K562 (cell line): ENCODE results near the gene MXRA7. TPM values are rescaled to one million over a fixed set of nuclear protein-coding genes. Genes with fewer than 3 reads are reported as not detected.
A peak's percentile ranks its signal among the peaks of the same experiment; 100 is the strongest.

Experiments
- BRF2 ChIP-seq: IDR thresholded peaks from 3 replicates; pipeline ENCODE4 v1.6.1; 2011; ENCODE audit warnings: borderline replicate concordance, mild to moderate bottlenecking; ENCODE audit not compliant: insufficient read length, insufficient read depth
- CBX8 ChIP-seq: fragments of 200-600 bp; sonication (generic); IDR thresholded peaks from 2 replicates; pipeline ENCODE4 v1.6.1; 2012; ENCODE audit warnings: borderline replicate concordance, mixed run types, low read depth, mild to moderate bottlenecking, moderate library complexity, mixed read lengths, low read length, control low read depth, inconsistent platforms; ENCODE audit not compliant: poor library complexity, severe bottlenecking; ENCODE audit errors: extremely low read depth
- CCAR2 ChIP-seq: fragments of 200-400 bp; formaldehyde crosslinking; IDR thresholded peaks from 2 replicates; pipeline ENCODE4 v1.6.1; 2017; ENCODE audit warnings: mild to moderate bottlenecking, low read depth, low read length
- DDX20 ChIP-seq: fragments of 450-650 bp; IDR thresholded peaks from 2 replicates; pipeline ENCODE4 v1.6.1; 2016; ENCODE audit warnings: missing genetic modification characterization, low read depth, mild to moderate bottlenecking, missing compliant biosample characterization, moderate library complexity
- DPF2 ChIP-seq: fragments of 450-650 bp; IDR thresholded peaks from 2 replicates; pipeline ENCODE4 v1.6.1; 2016
- GATA2 ChIP-seq: sonication (generic); formaldehyde crosslinking; IDR thresholded peaks from 2 replicates; pipeline ENCODE4 v1.4.0; 2020; ENCODE audit warnings: mild to moderate bottlenecking, missing genetic modification reagents
- GMEB1 ChIP-seq: fragments of 250-450 bp; sonication (Bioruptor Pico); IDR thresholded peaks from 2 replicates; pipeline ENCODE4 v1.4.0; 2020; ENCODE audit warnings: mild to moderate bottlenecking
- HBP1 ChIP-seq: fragments of 450-650 bp; formaldehyde crosslinking; IDR thresholded peaks from 2 replicates; pipeline ENCODE4 v1.4.0; 2022; ENCODE audit warnings: missing genetic modification characterization
- HDAC1 ChIP-seq, 2 experiments: fragments of 450-650 bp; IDR thresholded peaks; 2 replicates each; pipeline ENCODE4 v1.6.1; 2016 to 2017; ENCODE audit warnings: inconsistent platforms in 1 of 2, mild to moderate bottlenecking in 1 of 2, moderate library complexity in 1 of 2
- KAT8 ChIP-seq: fragments of 450-650 bp; IDR thresholded peaks from 2 replicates; pipeline ENCODE4 v1.6.1; 2016; ENCODE audit warnings: low read depth, mild to moderate bottlenecking
- MECOM ChIP-seq: fragments of 250-450 bp; sonication (Bioruptor Pico); IDR thresholded peaks from 2 replicates; pipeline ENCODE4 v1.8.0; 2022; ENCODE audit warnings: inconsistent platforms
- NCOR1 ChIP-seq: fragments of 450-650 bp; IDR thresholded peaks from 2 replicates; pipeline ENCODE4 v1.6.1; 2016; ENCODE audit warnings: mild to moderate bottlenecking, moderate library complexity
- NR0B1 ChIP-seq: fragments of 450-650 bp; IDR thresholded peaks from one replicate; pipeline ENCODE4 v1.6.1; 2018; ENCODE audit warnings: mild to moderate bottlenecking, moderate library complexity; ENCODE audit not compliant: partially characterized antibody
- SMC3 ChIP-seq: conservative IDR thresholded peaks from 2 replicates; pipeline ENCODE4 v1.6.1; 2011; ENCODE audit warnings: low read depth, low read length, improper control_type of control experiment; ENCODE audit not compliant: insufficient read depth
- THRAP3 ChIP-seq: fragments of 450-650 bp; IDR thresholded peaks from 2 replicates; pipeline ENCODE4 v1.6.1; 2016; ENCODE audit warnings: mild to moderate bottlenecking, inconsistent platforms, borderline replicate concordance
- ZFPM2 ChIP-seq: fragments of 250-450 bp; sonication (Bioruptor Pico); IDR thresholded peaks from 2 replicates; pipeline ENCODE4 v1.5.1; 2022; ENCODE audit warnings: mild to moderate bottlenecking
- ZNF124 ChIP-seq: sonication (generic); formaldehyde crosslinking; IDR thresholded peaks from 2 replicates; pipeline ENCODE4 v1.8.1; 2022; ENCODE audit warnings: missing genetic modification reagents
- ZNF140 ChIP-seq: fragments of 250-450 bp; sonication (Bioruptor Pico); IDR thresholded peaks from 2 replicates; pipeline ENCODE4 v1.8.0; 2021; ENCODE audit warnings: moderate library complexity, mild to moderate bottlenecking, inconsistent platforms
- ZNF282 ChIP-seq: sonication (generic); formaldehyde crosslinking; IDR thresholded peaks from 2 replicates; pipeline ENCODE4 v1.8.1; 2023; ENCODE audit warnings: missing genetic modification reagents
- ZNF740 ChIP-seq, 3 experiments: fragments of 200-800 bp in 1 of 3; sonication (Bioruptor generic) in 1 of 3; sonication (generic) in 1 of 3; formaldehyde crosslinking in 1 of 3; IDR thresholded peaks; 2 replicates each; pipeline versions ENCODE4 v1.6.1 to v1.8.0; 2016 to 2022; ENCODE audit warnings: mild to moderate bottlenecking in 2 of 3, missing compliant biosample characterization in 2 of 3, missing genetic modification characterization in 2 of 3, missing genetic modification reagents in 1 of 3
- polyA plus RNA-seq, 8 experiments: library from polyadenylated mRNA; depleted of rRNA in 4 of 8; stranded (reverse) in 5 of 8; unstranded in 3 of 8; fragments of >200 nt; fragmentation: Nextera tagmentation in 2 of 8; fragmentation: Illumina TruSeq in 1 of 8; extraction: Ambion mirVana in 2 of 8; extraction: Trizol in 1 of 8; gene quantifications; 2 replicates each; pipeline versions ENCODE4 v1.2.1 to v1.2.3, GENCODE V29; 2011 to 2014; ENCODE audit warnings: inconsistent platforms in 1 of 8, missing spikeins in 1 of 8
- total RNA-seq, 7 experiments: library from RNA; depleted of rRNA in 6 of 7; stranded (reverse); fragments of >200 nt in 6 of 7; fragmentation: Illumina TruSeq in 2 of 7; extraction: Trizol in 2 of 7; gene quantifications; 2 replicates each; pipeline versions ENCODE4 v1.2.1 to v1.2.3, GENCODE V29; 2011 to 2021; ENCODE audit warnings: low replicate concordance in 1 of 7

Gene MXRA7
- total and polyA plus RNA-seq, 9 of the 15 experiments (the other 6 are each of a cell fraction or from before 2014, with no cell fraction given), result 2.6 to 38.4 (median 14.3) TPM

- TF ChIP-seq ZNF740 (CRISPR knock-in tag; IDR thresholded peaks at IDR 0.05) (peak; percentile 87), ZNF740 (tag; IDR thresholded peaks at IDR 0.05) (no peak; a peak in 1 of 4 replicates), HBP1 (CRISPR knock-in tag) (no peak), NR0B1 (no peak), ZFPM2 (no peak), NCOR1 (0 out of 2 replicates have a peak, but pooled peaks have one; percentile 5), ZNF140 (CRISPR knock-in tag) (no peak), ZNF124 (CRISPR knock-in tag) (no peak), ZNF282 (CRISPR knock-in tag) (no peak), GATA2 (CRISPR knock-in tag) (no peak), HDAC1 (IDR thresholded peaks at IDR 0.05) (no peak), CCAR2 (no peak), SMC3 (no peak), BRF2 (no peak), MECOM (CRISPR knock-in tag) (no peak), GMEB1 (CRISPR knock-in tag) (peak; percentile 55), KAT8 (no peak), DPF2 (peak; percentile 54; the same call in 1 of the 2 replicates), DDX20 (tag) (no peak), CBX8 (no peak), THRAP3 (no peak)
These were observed 14.9 kb upstream of the MXRA7 start (continued) for GRCh38 chr17:76725580-76726230.
